ENCODE data around the gene ERN1.
A peak's percentile ranks its signal among the peaks of the same experiment; 100 is the strongest.

Gene ERN1

GRCh38 chr17:64083093-64083492, 46.9 kb downstream of the ERN1 start:
- no peak for DNase-seq

- DNase-seq, result peak; percentile 93
These were observed 47.8 kb downstream of the ERN1 start for GRCh38 chr17:64081802-64082799.

DNA sequence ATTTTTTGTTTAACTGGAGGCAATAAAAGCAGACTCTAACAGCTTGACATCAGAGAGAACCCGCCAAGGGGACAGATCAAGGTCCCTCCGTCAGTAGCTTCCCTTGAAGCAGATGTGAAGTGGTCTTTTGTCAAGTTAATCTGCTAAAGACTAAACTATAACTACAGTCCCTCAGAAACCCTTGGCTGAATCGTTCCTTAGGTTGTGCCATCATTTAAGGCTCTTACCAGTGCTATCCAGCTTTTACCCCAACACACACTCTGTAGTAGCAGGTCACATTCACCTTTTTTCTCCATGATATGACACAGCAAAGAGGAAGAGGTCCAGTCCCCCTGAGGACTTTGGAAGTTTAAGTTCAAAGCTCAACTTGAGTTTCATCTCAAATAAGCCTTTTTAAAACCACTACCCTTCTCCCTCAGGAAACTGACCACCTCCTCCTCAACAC, 49.7 kb downstream of the ERN1 start:
- DNase-seq, result no peak

- no peak for DNase-seq
These were observed 52.6 kb downstream of the ERN1 start for GRCh38 chr17:64077379-64077778.

DNA sequence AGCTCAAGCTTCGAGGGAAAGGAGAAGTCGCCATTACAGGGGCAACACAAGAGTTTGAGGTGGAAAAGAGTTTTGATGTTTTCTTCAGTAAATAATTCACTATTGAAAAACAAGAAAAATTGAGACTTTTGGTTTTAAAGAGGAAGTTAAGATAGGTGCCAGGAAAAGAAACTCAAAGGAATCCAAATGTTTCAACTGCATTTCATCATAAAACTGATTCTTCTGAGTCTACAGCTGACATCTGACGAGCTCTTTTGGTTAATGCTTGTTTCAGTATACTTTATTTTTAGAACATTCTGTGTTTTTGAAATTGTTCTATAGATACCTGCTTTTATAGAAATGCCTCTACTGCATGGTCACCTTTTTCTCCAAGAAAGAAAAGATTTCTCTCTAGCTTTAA, 54.0 kb downstream of the ERN1 start:
- no peak for DNase-seq

DNA sequence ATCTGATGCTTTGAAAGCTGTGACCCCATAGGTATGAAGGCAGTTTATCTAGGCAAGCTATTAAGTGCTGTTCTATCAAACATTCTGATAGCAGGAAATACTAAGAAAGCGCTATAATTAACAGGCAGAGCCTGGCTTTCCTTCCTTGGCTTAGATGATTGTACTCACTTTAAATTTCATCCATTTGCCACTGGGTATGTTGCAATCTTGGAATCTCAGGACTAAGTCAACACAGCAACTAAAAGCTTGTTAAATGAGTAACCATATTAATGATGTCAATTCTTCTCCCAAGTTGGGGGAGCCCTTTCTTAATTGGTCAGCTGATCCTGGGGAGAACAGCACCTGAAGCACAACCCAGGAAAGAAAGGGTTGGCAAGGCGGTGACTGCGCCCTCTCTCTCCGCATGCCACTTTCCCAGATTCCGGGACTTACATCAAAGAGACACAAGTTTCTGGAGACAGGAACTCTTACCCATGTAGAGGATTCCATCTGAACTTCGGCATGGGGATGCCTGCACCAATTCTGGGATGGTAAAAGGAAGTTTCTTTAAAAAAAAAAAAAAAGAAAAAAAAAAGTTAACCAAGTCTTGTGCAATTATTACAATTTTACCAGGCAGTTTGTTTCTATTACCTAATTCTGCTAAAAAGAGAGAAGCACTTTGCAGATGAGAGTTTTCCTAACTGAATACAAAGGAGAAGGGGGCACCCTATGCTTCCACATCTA, 55.1 kb downstream of the ERN1 start:
- no peak for DNase-seq

DNA sequence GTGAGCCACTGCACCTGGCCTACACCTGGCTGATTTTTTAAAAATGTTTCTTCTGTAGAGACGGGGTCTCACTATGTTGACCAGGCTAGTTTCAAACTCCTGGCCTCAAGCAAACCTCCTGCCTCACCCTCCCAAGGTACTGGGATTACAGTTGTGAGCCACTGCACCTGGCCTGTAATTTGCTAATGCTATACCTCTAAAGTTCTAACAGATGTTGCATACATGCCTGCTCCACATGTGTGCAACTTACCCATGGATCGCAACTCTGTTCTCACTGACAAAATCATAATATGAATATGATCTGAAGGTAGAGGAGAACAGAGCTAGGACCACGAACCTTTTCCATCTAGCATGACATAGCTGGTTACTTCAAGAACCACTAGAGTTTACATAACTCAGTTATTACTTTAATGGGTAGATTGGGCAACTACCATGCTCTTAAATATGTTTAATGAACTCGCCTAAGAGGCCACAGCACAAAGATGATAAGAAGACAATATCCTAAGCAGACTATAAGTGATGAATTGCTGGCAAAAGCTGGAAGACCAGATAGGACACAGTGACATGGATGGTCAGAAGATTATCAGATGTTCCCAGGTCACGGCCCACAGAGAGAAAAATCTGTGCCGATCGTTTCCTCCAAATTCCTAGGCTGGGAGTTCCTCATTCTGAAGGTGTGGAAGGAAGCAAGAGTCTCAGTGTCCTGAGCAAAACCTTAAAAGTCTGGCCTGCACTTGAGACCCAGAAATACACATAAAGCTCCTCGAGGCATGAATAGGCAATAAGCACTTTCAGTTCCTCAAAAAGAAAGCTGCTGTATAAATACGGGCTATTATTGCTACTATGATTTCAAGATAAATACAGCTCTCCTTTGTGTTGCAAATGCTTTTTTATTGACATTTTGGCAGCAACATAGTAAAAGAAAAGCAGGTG, 55.9 kb downstream of the ERN1 start:
- DNase-seq, result no peak

- no peak for DNase-seq
These were observed 58.8 kb downstream of the ERN1 start for GRCh38 chr17:64071111-64071510.

GRCh38 chr17:64070213-64070612, 59.7 kb downstream of the ERN1 start:
- no peak for DNase-seq

DNA sequence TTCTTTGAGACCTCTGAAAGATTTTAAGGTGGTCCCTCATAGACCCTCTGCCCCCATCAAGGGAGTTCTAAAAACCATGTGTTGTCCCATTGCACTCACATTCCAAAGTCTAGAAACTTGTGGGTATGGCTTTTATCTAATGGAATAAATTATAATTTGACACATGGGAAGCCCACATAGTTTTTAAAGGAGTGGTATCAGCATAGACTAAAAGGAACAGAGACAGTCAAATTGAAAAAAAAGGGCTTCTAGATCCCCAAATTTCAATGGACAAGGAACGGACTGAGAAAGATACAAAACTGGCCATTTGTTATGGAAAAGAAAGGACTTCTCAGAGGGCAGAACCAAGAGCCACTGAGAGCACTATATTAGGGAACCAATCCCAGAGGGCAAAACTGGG, 60.8 kb downstream of the ERN1 start:
- no peak for DNase-seq

- DNase-seq, result no peak
These were observed 62.3 kb downstream of the ERN1 start for GRCh38 chr17:64067657-64068056.

GRCh38 chr17:64066716-64067115, 63.2 kb downstream of the ERN1 start:
- DNase-seq, result no peak

GRCh38 chr17:64065161-64065560, 64.8 kb downstream of the ERN1 start:
- no peak for DNase-seq

DNA sequence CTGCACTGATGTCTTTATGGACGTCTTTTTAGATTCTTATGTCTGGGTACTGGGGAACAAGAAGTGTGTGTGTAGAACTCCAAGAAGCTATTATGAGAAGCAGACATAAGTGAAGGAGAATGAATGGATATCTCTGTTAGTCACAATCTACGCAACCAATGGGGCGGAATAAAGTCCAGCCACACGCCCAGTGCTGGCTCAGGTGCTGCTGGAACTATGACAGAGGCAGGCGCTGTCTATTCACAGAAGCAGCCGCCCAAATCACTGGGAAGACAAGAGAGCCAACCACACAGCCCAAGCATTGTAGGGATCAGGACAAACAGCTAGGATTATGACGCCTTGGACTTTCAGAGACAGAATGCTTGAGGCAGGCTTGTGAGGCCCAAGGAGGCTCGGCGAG, 65.6 kb downstream of the ERN1 start:
- DNase-seq, result no peak

DNA sequence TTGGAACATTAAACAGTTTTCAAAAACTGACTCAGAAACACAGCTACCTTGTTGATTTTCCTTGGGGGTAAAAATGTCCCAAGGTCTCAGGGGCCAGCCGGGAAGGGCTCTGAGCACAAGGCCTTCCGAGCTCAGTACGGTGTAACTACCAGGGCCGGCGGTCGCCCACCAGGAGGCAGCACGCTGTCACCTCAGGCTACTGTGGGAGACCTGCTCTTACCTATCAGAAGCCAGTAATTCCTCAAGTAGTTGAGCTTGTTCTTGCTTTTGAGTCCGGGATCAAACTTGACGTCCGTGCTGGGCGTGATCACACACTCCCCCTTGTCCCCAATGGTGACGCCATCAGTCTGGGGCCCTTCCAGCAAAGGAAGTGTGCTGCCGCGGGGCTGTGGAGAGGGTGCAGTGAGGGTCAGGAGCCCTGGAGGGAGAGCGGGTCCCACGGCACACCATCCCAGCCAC, 66.1 kb downstream of the ERN1 start:
- no peak for DNase-seq

DNA sequence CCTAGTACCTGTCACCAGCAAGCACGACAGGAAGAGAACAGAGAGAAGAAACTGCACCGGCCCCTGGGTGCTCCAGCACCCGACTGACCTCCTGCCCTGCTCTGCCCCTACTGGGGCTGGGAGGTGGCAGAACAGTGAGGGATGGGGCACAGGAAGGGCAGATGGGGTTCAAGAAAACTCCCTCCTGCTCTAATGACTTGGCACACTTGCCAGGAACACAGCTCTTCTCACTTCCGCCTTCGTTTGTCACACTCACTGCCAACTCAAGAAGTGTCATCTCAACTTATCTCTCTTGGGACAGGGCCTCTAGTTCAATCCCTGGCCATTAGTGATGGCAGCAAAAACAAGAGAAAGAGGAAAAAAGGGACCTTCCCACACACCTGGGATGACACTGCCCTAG, 66.9 kb downstream of the ERN1 start:
- DNase-seq, result no peak

- no peak for DNase-seq
These were observed 68.6 kb downstream of the ERN1 start for GRCh38 chr17:64061178-64061898.

DNA sequence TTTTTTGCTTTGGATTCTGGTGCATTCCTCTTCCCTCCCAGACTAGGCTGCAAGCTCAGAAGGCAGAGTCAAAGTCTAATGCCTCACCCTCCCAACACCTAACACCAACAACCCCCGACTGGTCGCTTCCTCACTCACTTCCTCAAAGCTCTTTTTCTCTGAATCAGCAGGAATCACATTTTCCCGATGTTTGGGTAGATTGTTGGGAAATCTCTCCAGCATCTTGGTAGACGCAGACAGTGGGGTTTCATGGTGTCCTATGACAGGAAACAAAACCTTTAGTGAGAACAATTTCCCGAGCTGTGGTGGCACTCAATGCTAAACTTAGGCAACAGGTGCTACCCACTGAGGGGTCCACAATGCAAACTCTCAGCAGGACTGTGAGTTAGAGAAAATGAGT, 69.6 kb downstream of the ERN1 start:
- no peak for DNase-seq

DNA sequence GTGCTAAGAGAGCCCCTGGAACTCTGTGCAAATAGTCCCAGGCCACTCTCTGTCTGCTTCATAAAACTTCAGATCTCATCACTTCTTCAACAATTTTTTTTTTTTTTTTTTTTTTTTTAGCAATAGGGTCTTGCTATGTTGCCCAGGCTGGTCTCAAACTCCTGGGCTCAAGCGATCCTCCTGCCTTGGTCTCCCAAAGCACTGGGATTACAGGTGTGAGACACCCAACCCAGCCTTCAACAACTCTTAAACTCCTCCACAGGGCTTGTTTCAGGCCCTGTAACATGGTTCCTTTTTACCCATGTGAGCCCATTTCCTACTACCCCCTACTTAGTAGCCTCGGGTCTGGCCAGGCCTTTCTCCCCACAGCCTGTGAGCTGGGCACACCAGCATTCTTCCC, 70.2 kb downstream of the ERN1 start:
- DNase-seq, result no peak

DNA sequence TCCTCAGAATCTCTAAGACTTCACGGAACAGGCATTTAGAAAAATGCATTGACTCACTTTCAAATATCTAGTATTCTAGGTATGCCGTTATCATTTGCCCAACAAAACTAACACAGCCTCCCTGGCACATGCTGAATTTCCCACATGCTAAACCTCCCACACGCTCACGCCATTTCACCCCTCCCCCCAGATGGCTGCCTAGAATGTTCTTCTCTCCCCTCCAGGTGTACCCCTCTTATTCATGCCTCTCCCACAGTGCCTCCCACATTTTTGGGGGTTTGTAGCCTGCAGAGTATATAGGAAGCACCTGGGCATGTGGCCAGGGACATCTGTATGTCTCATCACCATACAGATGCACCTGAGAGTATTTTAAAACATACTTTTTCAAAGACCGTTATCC, 71.3 kb downstream of the ERN1 start:
- no peak for DNase-seq

DNA sequence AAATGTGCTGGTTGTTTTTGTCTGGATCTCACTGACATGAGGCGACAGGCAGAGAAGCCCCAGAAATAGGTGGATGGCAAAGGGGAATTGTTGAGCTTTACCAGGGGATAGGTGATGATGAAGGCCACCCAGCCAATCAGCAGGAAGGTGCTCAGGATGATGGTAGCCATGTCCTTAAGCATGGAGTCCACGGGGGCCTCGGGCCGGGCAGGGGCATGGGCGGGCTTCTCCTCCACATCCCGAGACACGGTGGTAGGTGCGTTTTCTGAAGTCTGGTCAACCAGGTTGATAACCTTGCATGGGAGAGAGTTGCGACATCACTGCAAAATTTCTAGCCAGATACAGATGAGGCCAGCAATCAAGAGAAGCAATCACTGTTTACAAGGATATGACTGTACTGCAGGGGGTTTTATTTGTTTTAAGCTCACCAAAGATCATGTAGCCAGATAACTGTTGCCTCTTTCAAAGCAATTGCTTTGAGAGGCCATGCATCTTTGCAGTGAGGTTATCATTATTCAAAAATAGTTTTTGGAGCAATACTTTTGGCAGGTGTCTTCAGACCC, 72.2 kb downstream of the ERN1 start:
- DNase-seq, result no peak

Data from NCI-H1694 (cell line).